MM.1S (cell line): ENCODE results near the gene WAC.

Experiments used
- DNase-seq: peaks from one replicate; pipeline ENCODE4 v3.0.0-alpha.2; 2015
- H2AFZ ChIP-seq: fragments of 300-600 bp; sonication (generic); 2 replicates; pipeline ENCODE4 v1.6.0; 2016; ENCODE audit warnings: antibody characterized with exemption, low read length
- H3F3A ChIP-seq: fragments of 300-600 bp; sonication (generic); 2 replicates; pipeline ENCODE4 v1.6.1; 2016; ENCODE audit warnings: mild to moderate bottlenecking, antibody characterized with exemption, low read length, moderate library complexity, mixed read lengths; ENCODE audit not compliant: insufficient read depth
- H3K27ac ChIP-seq: fragments of 300-600 bp; sonication (generic); 2 replicates; pipeline ENCODE4 v1.5.1; 2016; ENCODE audit warnings: mild to moderate bottlenecking, low read length
- H3K27me3 ChIP-seq: fragments of 300-600 bp; sonication (generic); replicated peaks from 2 replicates; pipeline ENCODE4 v1.6.0; 2016; ENCODE audit warnings: low read length; ENCODE audit not compliant: insufficient read depth
- H3K36me3 ChIP-seq: fragments of 300-600 bp; sonication (generic); replicated peaks from 2 replicates; pipeline ENCODE4 v1.6.1; 2016; ENCODE audit warnings: mild to moderate bottlenecking, low read length, mixed read lengths; ENCODE audit not compliant: insufficient read depth
- H3K4me1 ChIP-seq: fragments of 300-600 bp; sonication (generic); 2 replicates; pipeline ENCODE4 v1.6.1; 2016; ENCODE audit warnings: low read length, mixed read lengths
- H3K4me2 ChIP-seq: fragments of 300-600 bp; sonication (generic); 2 replicates; pipeline ENCODE4 v1.6.0; 2016; ENCODE audit warnings: low read depth, low read length
- H3K4me3 ChIP-seq: fragments of 300-600 bp; sonication (generic); 2 replicates; pipeline ENCODE4 v1.5.1; 2016; ENCODE audit warnings: low read length, mixed read lengths
- H3K79me2 ChIP-seq: fragments of 300-600 bp; sonication (generic); 2 replicates; pipeline ENCODE4 v1.6.1; 2016; ENCODE audit warnings: mixed run types, low read length, mixed read lengths
- H3K9ac ChIP-seq: fragments of 300-600 bp; sonication (generic); 2 replicates; pipeline ENCODE4 v1.6.1; 2016; ENCODE audit warnings: low read length, mixed read lengths
- H3K9me2 ChIP-seq: fragments of 300-600 bp; sonication (generic); replicated peaks from 2 replicates; pipeline ENCODE4 v1.6.1; 2016; ENCODE audit warnings: mild to moderate bottlenecking, low read length, mixed read lengths; ENCODE audit not compliant: insufficient read depth
- H3K9me3 ChIP-seq: fragments of 300-600 bp; sonication (generic); replicated peaks from 2 replicates; pipeline ENCODE4 v1.6.1; 2016; ENCODE audit warnings: mild to moderate bottlenecking, low read length, mixed read lengths; ENCODE audit not compliant: insufficient read depth
- H4K20me1 ChIP-seq: fragments of 300-600 bp; sonication (generic); 2 replicates; pipeline ENCODE4 v1.6.1; 2016; ENCODE audit warnings: mild to moderate bottlenecking, low read length, moderate library complexity, mixed read lengths; ENCODE audit not compliant: insufficient read depth
- EZH2 ChIP-seq: fragments of 300-600 bp; sonication (generic); optimal IDR thresholded peaks from 2 replicates; pipeline ENCODE3; 2017; ENCODE audit warnings: low read depth, mild to moderate bottlenecking, antibody characterized with exemption, low read length, mixed read lengths
- EZH2phosphoT487 ChIP-seq: fragments of 300-600 bp; sonication (generic); IDR thresholded peaks from 2 replicates; pipeline ENCODE4 v1.6.1; 2018; ENCODE audit warnings: antibody characterized with exemption, low read length
- TF ChIP-seq, protein P1 (sequence below): fragments of 300-600 bp; sonication (generic); IDR thresholded peaks from 2 replicates; pipeline ENCODE4 v1.5.1; 2016; ENCODE audit warnings: antibody characterized with exemption, low read length, mixed read lengths

WAC gene

DNA sequence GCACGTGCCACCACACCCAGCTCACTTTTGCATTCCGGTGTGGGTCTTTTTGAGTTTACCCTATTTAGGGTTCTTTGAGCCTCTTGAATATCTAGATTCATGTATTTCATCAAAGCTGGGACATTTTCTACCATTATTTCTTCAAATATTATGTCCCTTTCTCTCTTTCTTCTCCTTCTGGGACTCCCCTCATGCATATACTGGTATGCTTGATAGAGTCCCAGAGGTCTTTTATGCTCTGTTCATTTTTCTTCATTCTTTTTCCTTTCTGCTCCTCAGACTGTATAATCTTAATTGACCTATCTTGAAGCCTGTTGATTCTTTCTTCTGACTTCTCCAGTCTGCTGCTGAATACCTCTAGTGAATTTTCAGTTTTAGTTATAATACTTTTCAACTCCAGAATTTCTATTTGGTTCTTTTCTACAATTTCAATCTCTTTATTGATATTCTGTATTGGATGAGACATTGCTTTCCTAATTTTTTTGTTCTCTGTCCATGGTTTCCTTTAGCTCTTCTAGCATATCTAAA lies 9.1 kb upstream of the WAC start:
- Histone ChIP-seq H3K79me2 (no peaks in the 10 kb centered on the region), H3K9me3 (no peaks in the 10 kb centered on the region), H3F3A (no peaks in the 10 kb centered on the region), H3K27me3 (no peaks in the 10 kb centered on the region), H3K36me3 (0 out of 2 replicates have a peak, but pooled peaks cover 8% of the 10 kb centered on the region), H2AFZ (no peak overlapping the region), H3K4me1 (no peaks in the 10 kb centered on the region), H3K4me3 (no peak overlapping the region), H4K20me1 (no peaks in the 10 kb centered on the region), H3K9me2 (no peaks in the 10 kb centered on the region), H3K4me2 (no peak overlapping the region), H3K9ac (no peak overlapping the region), H3K27ac (no peak overlapping the region)
- DNase-seq = no peak
- TF ChIP-seq EZH2 = no peak
- TF ChIP-seq, protein P1, sequence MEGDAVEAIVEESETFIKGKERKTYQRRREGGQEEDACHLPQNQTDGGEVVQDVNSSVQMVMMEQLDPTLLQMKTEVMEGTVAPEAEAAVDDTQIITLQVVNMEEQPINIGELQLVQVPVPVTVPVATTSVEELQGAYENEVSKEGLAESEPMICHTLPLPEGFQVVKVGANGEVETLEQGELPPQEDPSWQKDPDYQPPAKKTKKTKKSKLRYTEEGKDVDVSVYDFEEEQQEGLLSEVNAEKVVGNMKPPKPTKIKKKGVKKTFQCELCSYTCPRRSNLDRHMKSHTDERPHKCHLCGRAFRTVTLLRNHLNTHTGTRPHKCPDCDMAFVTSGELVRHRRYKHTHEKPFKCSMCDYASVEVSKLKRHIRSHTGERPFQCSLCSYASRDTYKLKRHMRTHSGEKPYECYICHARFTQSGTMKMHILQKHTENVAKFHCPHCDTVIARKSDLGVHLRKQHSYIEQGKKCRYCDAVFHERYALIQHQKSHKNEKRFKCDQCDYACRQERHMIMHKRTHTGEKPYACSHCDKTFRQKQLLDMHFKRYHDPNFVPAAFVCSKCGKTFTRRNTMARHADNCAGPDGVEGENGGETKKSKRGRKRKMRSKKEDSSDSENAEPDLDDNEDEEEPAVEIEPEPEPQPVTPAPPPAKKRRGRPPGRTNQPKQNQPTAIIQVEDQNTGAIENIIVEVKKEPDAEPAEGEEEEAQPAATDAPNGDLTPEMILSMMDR = no peak
- no peak for TF ChIP-seq EZH2phosphoT487

DNA sequence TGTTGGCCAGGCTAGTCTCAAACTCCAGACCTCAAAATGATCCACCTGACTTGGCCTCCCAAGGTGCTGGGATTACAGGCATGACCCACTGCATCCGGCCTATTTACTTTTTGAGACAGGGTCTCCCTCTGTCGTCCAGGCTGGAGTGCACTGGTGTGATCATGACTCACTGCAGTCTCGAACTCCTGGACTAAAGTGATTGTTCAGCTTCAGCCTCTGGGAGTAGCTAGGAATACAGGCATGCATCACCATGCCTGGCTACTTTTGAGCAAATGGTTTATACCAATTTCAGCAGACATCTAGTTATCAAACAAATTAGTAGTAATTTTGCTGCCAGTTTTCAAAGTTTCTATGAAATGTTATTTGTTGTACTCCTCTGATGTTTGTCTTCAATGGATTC lies 2.2 kb upstream of the WAC start:
- Histone ChIP-seq H3K9ac (no peak overlapping the region), H3K27ac (no peak overlapping the region), H3K36me3 (peaks cover 4% of the 10 kb centered on the region; the same call in 1 of the 2 replicates), H3F3A (peaks cover 3% of the 10 kb centered on the region; the same call in 1 of the 2 replicates), H3K4me2 (no peak overlapping the region), H2AFZ (no peak overlapping the region), H3K79me2 (peaks cover 39% of the 10 kb centered on the region), H3K4me3 (no peak overlapping the region), H3K27me3 (no peaks in the 10 kb centered on the region), H3K9me3 (no peaks in the 10 kb centered on the region), H3K9me2 (no peaks in the 10 kb centered on the region), H4K20me1 (peaks cover 4% of the 10 kb centered on the region; the same call in 1 of the 2 replicates), H3K4me1 (peaks cover 14% of the 10 kb centered on the region)
- TF ChIP-seq, protein P1 = no peak
- TF ChIP-seq EZH2 (no peak), EZH2phosphoT487 (no peak)
- no peak for DNase-seq

DNA sequence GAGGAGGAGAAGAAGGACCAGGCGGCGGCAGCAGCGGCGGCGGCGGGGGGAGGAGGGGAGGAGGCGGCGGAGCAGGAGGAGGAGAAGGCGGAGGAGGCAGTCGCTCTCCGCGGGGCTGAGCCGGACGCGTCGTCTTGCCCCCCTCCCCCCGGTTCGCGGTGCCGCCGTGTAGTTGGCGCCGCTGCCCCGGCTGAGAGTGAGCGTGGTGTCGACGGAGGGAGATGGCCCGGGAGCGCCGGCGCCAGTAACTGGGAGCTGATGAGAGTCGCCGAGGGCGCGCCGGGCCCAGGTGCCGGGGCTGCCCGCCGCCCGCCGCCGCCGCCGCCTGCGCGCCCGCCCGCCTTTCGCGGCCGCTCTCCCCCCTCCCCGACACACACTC lies 257 bp downstream of the WAC start:
- Histone ChIP-seq H3K79me2 (peaks cover 63% of the 10 kb centered on the region), H3K9me2 (no peaks in the 10 kb centered on the region), H3K4me3 (peak overlapping the region; percentile 81), H3K27me3 (no peaks in the 10 kb centered on the region), H3K9ac (peak overlapping the region; percentile 98), H4K20me1 (peaks cover 13% of the 10 kb centered on the region), H3K4me2 (no peak overlapping the region), H3K9me3 (no peaks in the 10 kb centered on the region), H3K36me3 (peaks cover 15% of the 10 kb centered on the region; the same call in 1 of the 2 replicates), H2AFZ (no peak overlapping the region), H3K4me1 (peaks cover 31% of the 10 kb centered on the region), H3F3A (peaks cover 3% of the 10 kb centered on the region; the same call in 1 of the 2 replicates), H3K27ac (peak overlapping the region; percentile 99; the same call in 1 of the 2 replicates)
- no peak for DNase-seq
- TF ChIP-seq EZH2 = no peak
- no peak for TF ChIP-seq EZH2phosphoT487
- TF ChIP-seq, protein P1 = no peak
